H9 (cell line): ENCODE results near the gene HNRNPA3. TPM values are rescaled to one million over a fixed set of nuclear protein-coding genes. Genes with fewer than 3 reads are reported as not detected.
A peak's percentile ranks its signal among the peaks of the same experiment; 100 is the strongest.

Source experiments
- DNase-seq: peaks from one replicate; pipeline ENCODE4 v3.0.0-alpha.2; 2017
- H2AFZ ChIP-seq: one replicate; pipeline ENCODE4 v1.6.1; 2013; ENCODE audit warnings: mild to moderate bottlenecking, low read length, control low read depth, moderate library complexity
- H2AK5ac ChIP-seq: 2 replicates; pipeline ENCODE4 v1.6.1; 2013; ENCODE audit warnings: low read length, control low read depth, mixed read lengths; ENCODE audit not compliant: insufficient read length
- H2BK120ac ChIP-seq: one replicate; pipeline ENCODE4 v1.6.1; 2013; ENCODE audit warnings: low read depth, mild to moderate bottlenecking, low read length, control low read depth, inconsistent platforms; ENCODE audit not compliant: poor library complexity, severe bottlenecking
- H2BK12ac ChIP-seq: 2 replicates; pipeline ENCODE4 v1.6.1; 2013; ENCODE audit warnings: low read length, control low read depth, mixed read lengths, low read depth; ENCODE audit not compliant: insufficient read length
- H2BK15ac ChIP-seq: 2 replicates; pipeline ENCODE4 v1.6.1; 2013; ENCODE audit warnings: low read depth, low read length, control low read depth
- H2BK20ac ChIP-seq: one replicate; pipeline ENCODE4 v1.6.1; 2013; ENCODE audit warnings: low read depth, mild to moderate bottlenecking, low read length, control low read depth, inconsistent platforms; ENCODE audit not compliant: poor library complexity, severe bottlenecking
- H2BK5ac ChIP-seq: 2 replicates; pipeline ENCODE4 v1.6.1; 2013; ENCODE audit warnings: low read length, control low read depth, mixed read lengths; ENCODE audit not compliant: insufficient read length
- H3K14ac ChIP-seq: 2 replicates; pipeline ENCODE4 v1.6.1; 2013; ENCODE audit warnings: low read length, control low read depth; ENCODE audit not compliant: insufficient read depth
- H3K18ac ChIP-seq: 2 replicates; pipeline ENCODE4 v1.6.1; 2013; ENCODE audit warnings: low read depth, mild to moderate bottlenecking, mixed read lengths, low read length, control low read depth; ENCODE audit not compliant: insufficient read length
- H3K23ac ChIP-seq: 2 replicates; pipeline ENCODE4 v1.6.1; 2013; ENCODE audit warnings: low read length, control low read depth, mixed read lengths, low read depth; ENCODE audit not compliant: insufficient read length
- H3K23me2 ChIP-seq: 2 replicates; pipeline ENCODE4 v1.6.1; 2013; ENCODE audit warnings: low read depth, mild to moderate bottlenecking, mixed read lengths, low read length, control low read depth; ENCODE audit not compliant: insufficient read length, poor library complexity, severe bottlenecking
- H3K27ac ChIP-seq: 2 replicates; pipeline ENCODE4 v1.5.1; 2013; ENCODE audit warnings: low read length, control low read depth, mixed read lengths, low read depth; ENCODE audit not compliant: insufficient read length
- H3K27me3 ChIP-seq: 2 replicates; pipeline ENCODE4 v1.6.1; 2013; ENCODE audit warnings: low read length, control low read depth, inconsistent platforms; ENCODE audit not compliant: insufficient read depth
- H3K4ac ChIP-seq: 2 replicates; pipeline ENCODE4 v1.6.1; 2013; ENCODE audit warnings: low read depth, mild to moderate bottlenecking, control low read depth, inconsistent platforms, low read length, moderate library complexity
- H3K4me1 ChIP-seq: 2 replicates; pipeline ENCODE4 v1.6.1; 2013; ENCODE audit warnings: low read length, control low read depth, inconsistent platforms; ENCODE audit not compliant: insufficient read depth
- H3K4me2 ChIP-seq: 2 replicates; pipeline ENCODE4 v1.6.1; 2013; ENCODE audit warnings: low read length, control low read depth, mixed read lengths; ENCODE audit not compliant: insufficient read length, insufficient read depth
- H3K56ac ChIP-seq: 2 replicates; pipeline ENCODE4 v1.6.1; 2013; ENCODE audit warnings: low read depth, mild to moderate bottlenecking, mixed read lengths, low read length, control low read depth; ENCODE audit not compliant: insufficient read length
- H3K79me1 ChIP-seq: 2 replicates; pipeline ENCODE4 v1.6.1; 2013; ENCODE audit warnings: low read depth, mild to moderate bottlenecking, moderate library complexity, low read length, control low read depth, inconsistent platforms; ENCODE audit not compliant: insufficient read depth, poor library complexity, severe bottlenecking
- H3K79me2 ChIP-seq: 2 replicates; pipeline ENCODE4 v1.6.1; 2013; ENCODE audit warnings: low read length, control low read depth, inconsistent platforms; ENCODE audit not compliant: insufficient read depth
- H3K9ac ChIP-seq: 2 replicates; pipeline ENCODE4 v1.6.1; 2013; ENCODE audit warnings: low read length, control low read depth, mixed read lengths; ENCODE audit not compliant: insufficient read length; ENCODE audit errors: extremely low read depth
- H3K9me3 ChIP-seq: one replicate; pipeline ENCODE4 v1.6.1; 2013; ENCODE audit warnings: low read depth, low read length, inconsistent platforms; ENCODE audit not compliant: control insufficient read depth
- H3T11ph ChIP-seq: one replicate; pipeline ENCODE4 v1.6.1; 2013; ENCODE audit warnings: mild to moderate bottlenecking, low read length, control low read depth, inconsistent platforms
- H4K20me1 ChIP-seq: one replicate; pipeline ENCODE4 v1.6.1; 2013; ENCODE audit not compliant: control insufficient read depth, insufficient read length, insufficient read depth
- H4K5ac ChIP-seq: 2 replicates; pipeline ENCODE4 v1.6.1; 2013; ENCODE audit warnings: low read depth, mild to moderate bottlenecking, mixed read lengths, low read length, control low read depth; ENCODE audit not compliant: insufficient read length
- H4K8ac ChIP-seq: replicated peaks from 2 replicates; pipeline ENCODE4 v1.6.1; 2013; ENCODE audit warnings: low read length, control low read depth, mixed read lengths, low read depth; ENCODE audit not compliant: insufficient read length
- H4K91ac ChIP-seq: 2 replicates; pipeline ENCODE4 v1.6.1; 2013; ENCODE audit warnings: low read depth, mild to moderate bottlenecking, moderate library complexity, mixed read lengths, low read length, control low read depth; ENCODE audit not compliant: insufficient read length
- H3K27ac Mint-ChIP-seq, 3 experiments: 2 replicates in 2 of 3; 3 replicates in 1 of 3; pipeline ENCODE4 v1.8.0; 2020 to 2021; ENCODE audit warnings: mixed read lengths in 3 of 3, mild to moderate bottlenecking in 1 of 3, moderate library complexity in 1 of 3
- H3K27me3 Mint-ChIP-seq: 2 replicates; pipeline ENCODE4 v1.8.0; 2021; ENCODE audit warnings: low read depth, mild to moderate bottlenecking, moderate library complexity, mixed read lengths
- H3K36me3 Mint-ChIP-seq, 3 experiments: 2 replicates in 2 of 3; 3 replicates in 1 of 3; pipeline ENCODE4 v1.8.0; 2020 to 2021; ENCODE audit warnings: low read depth in 3 of 3, mixed read lengths in 3 of 3; ENCODE audit not compliant: insufficient read depth in 1 of 3
- H3K4me1 Mint-ChIP-seq, 2 experiments: 2 replicates each; pipeline ENCODE4 v1.8.0; 2020; ENCODE audit warnings: mixed read lengths in 2 of 2
- H3K4me3 Mint-ChIP-seq, 2 experiments: 2 replicates in 1 of 2; 3 replicates in 1 of 2; pipeline ENCODE4 v1.8.0; 2020 to 2021; ENCODE audit warnings: mild to moderate bottlenecking in 2 of 2, mixed read lengths in 2 of 2, moderate library complexity in 1 of 2
- H3K9me3 Mint-ChIP-seq, 2 experiments: 2 replicates in 1 of 2; 3 replicates in 1 of 2; pipeline ENCODE4 v1.8.0; 2020; ENCODE audit warnings: mild to moderate bottlenecking in 2 of 2, mixed read lengths in 2 of 2, moderate library complexity in 1 of 2
- WGBS: extraction: QIAGEN DNeasy Blood & Tissue Kit; methylation state at CpG from one replicate; pipeline ENCODE4 v1.1.7; 2013; ENCODE audit warnings: missing lambda C conversion rate, low lambda C conversion rate, mixed read lengths; ENCODE audit not compliant: insufficient read length; ENCODE audit errors: extremely low coverage; 5-methylcytosine and 5-hydroxymethylcytosine counted together
- total RNA-seq: library from RNA; stranded (reverse); gene quantifications from 2 replicates; pipeline ENCODE4 v1.2.1, GENCODE V29; 2021
- TF ChIP-seq, protein P1 (sequence below): fragments of 200-600 bp; sonication (generic); conservative IDR thresholded peaks from 3 replicates; pipeline ENCODE4 v1.8.0; 2021; ENCODE audit warnings: antibody characterized with exemption, mild to moderate bottlenecking

The HNRNPA3 gene
- total RNA-seq, 1 experiment from 2014 or later = 405 TPM

- H3K9ac ChIP-seq = no peak overlapping the region
- H2BK15ac ChIP-seq = no peak overlapping the region
- WGBS = no CpG with 5 or more reads among the region's 7 CpGs
- no peak overlapping the region for H3K14ac ChIP-seq
- TF ChIP-seq, protein P1, sequence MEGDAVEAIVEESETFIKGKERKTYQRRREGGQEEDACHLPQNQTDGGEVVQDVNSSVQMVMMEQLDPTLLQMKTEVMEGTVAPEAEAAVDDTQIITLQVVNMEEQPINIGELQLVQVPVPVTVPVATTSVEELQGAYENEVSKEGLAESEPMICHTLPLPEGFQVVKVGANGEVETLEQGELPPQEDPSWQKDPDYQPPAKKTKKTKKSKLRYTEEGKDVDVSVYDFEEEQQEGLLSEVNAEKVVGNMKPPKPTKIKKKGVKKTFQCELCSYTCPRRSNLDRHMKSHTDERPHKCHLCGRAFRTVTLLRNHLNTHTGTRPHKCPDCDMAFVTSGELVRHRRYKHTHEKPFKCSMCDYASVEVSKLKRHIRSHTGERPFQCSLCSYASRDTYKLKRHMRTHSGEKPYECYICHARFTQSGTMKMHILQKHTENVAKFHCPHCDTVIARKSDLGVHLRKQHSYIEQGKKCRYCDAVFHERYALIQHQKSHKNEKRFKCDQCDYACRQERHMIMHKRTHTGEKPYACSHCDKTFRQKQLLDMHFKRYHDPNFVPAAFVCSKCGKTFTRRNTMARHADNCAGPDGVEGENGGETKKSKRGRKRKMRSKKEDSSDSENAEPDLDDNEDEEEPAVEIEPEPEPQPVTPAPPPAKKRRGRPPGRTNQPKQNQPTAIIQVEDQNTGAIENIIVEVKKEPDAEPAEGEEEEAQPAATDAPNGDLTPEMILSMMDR = no peak
- H4K8ac ChIP-seq = no peak overlapping the region
- Mint-ChIP-seq H3K9me3 (no peaks in the 10 kb centered on the region), H3K4me1 (peaks cover 44 to 53% of the 10 kb centered on the region in 2 experiments), H3K27me3 (no peaks in the 10 kb centered on the region), H3K4me3 (no peak overlapping the region), H3K36me3 (peaks cover 2 to 4% (median 3%) of the 10 kb centered on the region in 3 experiments), H3K27ac (peak overlapping the region in 2 of 3 experiments; percentile 69 to 70; a peak in 2 of 7 replicates)
- no peak for DNase-seq
- H3K23me2 ChIP-seq = no peaks in the 10 kb centered on the region
- H3K27me3 ChIP-seq = no peaks in the 10 kb centered on the region
- no peak overlapping the region for H3K18ac ChIP-seq
- no peak overlapping the region for H2BK5ac ChIP-seq
- H3K79me2 ChIP-seq = peaks cover 42% of the 10 kb centered on the region
- H3T11ph ChIP-seq = no peak overlapping the region
- no peak overlapping the region for H2AFZ ChIP-seq
- peaks cover 5% of the 10 kb centered on the region; the same call in 1 of the 2 replicates for H3K4me1 ChIP-seq
- H2BK120ac ChIP-seq = no peak overlapping the region
- peaks cover 12% of the 10 kb centered on the region for H3K79me1 ChIP-seq
- H3K4me2 ChIP-seq = no peak overlapping the region
- H2AK5ac ChIP-seq = no peak overlapping the region
- H3K4ac ChIP-seq = no peak overlapping the region
- H2BK20ac ChIP-seq = no peak overlapping the region
- H3K9me3 ChIP-seq = no peaks in the 10 kb centered on the region
- H3K23ac ChIP-seq = no peak overlapping the region
- H4K91ac ChIP-seq = no peak overlapping the region
- H3K56ac ChIP-seq = no peak overlapping the region
- no peak overlapping the region for H3K27ac ChIP-seq
- no peak overlapping the region for H4K5ac ChIP-seq
- H4K20me1 ChIP-seq = peaks cover 2% of the 10 kb centered on the region
- H2BK12ac ChIP-seq = no peak overlapping the region
These were observed 36.4 kb downstream of the HNRNPA3 start for GRCh38 chr2:177249038-177249437.
